Effector CD8-positive, alpha-beta T cell (primary cell): ENCODE data around the gene NBPF9.
"Not testable (repeated sequence)": the region's sequence is repeated elsewhere in the genome, so short reads cannot be mapped to it uniquely, and the experiment has no call there.

Experiments
- DNase-seq: peaks from one replicate; lab custom pipeline; 2025; lab: John Stamatoyannopoulos, UW

NBPF9 gene

GRCh38 chr1:149015522-149015921 lies 87.8 kb downstream of the NBPF9 start:
- not testable (repeated sequence) for DNase-seq

- DNase-seq: not testable (repeated sequence)
These were observed 89.8 kb downstream of the NBPF9 start for GRCh38 chr1:149013513-149013912.

GRCh38 chr1:149012599-149012998 lies 90.8 kb downstream of the NBPF9 start:
- not testable (repeated sequence) for DNase-seq

GRCh38 chr1:149009761-149010160 lies 93.6 kb downstream of the NBPF9 start:
- not testable (repeated sequence) for DNase-seq

GRCh38 chr1:149008769-149009168 lies 94.6 kb downstream of the NBPF9 start:
- DNase-seq: not testable (repeated sequence)

GRCh38 chr1:149008326-149008725 lies 95.0 kb downstream of the NBPF9 start:
- not testable (repeated sequence) for DNase-seq
